A673 (cell line): ENCODE measurements around the gene LRRC41. TPM values are rescaled to one million over a fixed set of nuclear protein-coding genes. Genes with fewer than 3 reads are reported as not detected.
"Not testable (repeated sequence)": the region's sequence is repeated elsewhere in the genome, so short reads cannot be mapped to it uniquely, and the experiment has no call there.

ENCODE experiments used
- BruUV-seq: library from RNA; stranded (reverse); fragments of 400-500 nt; replicated peaks from 2 replicates; lab custom pipeline; 2021; lab: Mats Ljungman, UMichigan
- CTCF ChIA-PET: fragments of 300-600 bp; sonication (Branson Sonifier 250); formaldehyde crosslinking; loops from one replicate; lab custom pipeline; 2022; ENCODE audit warnings: antibody characterized with exemption; lab: Charles Lee
- POLR2A ChIA-PET: fragments of 300-600 bp; sonication (Branson Sonifier 250); formaldehyde crosslinking; loops from one replicate; lab custom pipeline; 2022; ENCODE audit warnings: antibody characterized with exemption; ENCODE audit not compliant: low non-redundant PET; lab: Charles Lee
- DNase-seq: peaks from one replicate; pipeline ENCODE4 v3.0.0-alpha.2; 2015; ENCODE audit warnings: low spot score
- H3K27ac ChIP-seq: fragments of 200-600 bp; sonication (generic); 2 replicates; pipeline ENCODE4 v1.5.1; 2016; ENCODE audit warnings: mixed run types, low read depth, mild to moderate bottlenecking, mixed read lengths, antibody characterized with exemption, low read length; ENCODE audit not compliant: poor library complexity, severe bottlenecking
- H3K27me3 ChIP-seq: fragments of 200-600 bp; sonication (generic); replicated peaks from 2 replicates; pipeline ENCODE4 v1.6.1; 2017; ENCODE audit warnings: mixed run types, low read depth, mild to moderate bottlenecking, mixed read lengths, antibody characterized with exemption, low read length; ENCODE audit not compliant: insufficient read depth, poor library complexity
- H3K36me3 ChIP-seq: fragments of 200-600 bp; sonication (generic); 2 replicates; pipeline ENCODE4 v1.6.1; 2016; ENCODE audit warnings: mixed run types, mild to moderate bottlenecking, mixed read lengths, antibody characterized with exemption, low read length; ENCODE audit not compliant: insufficient read depth, poor library complexity, severe bottlenecking
- H3K4me1 ChIP-seq: fragments of 200-600 bp; sonication (generic); 2 replicates; pipeline ENCODE4 v1.6.1; 2017; ENCODE audit warnings: mixed run types, mild to moderate bottlenecking, mixed read lengths, antibody characterized with exemption, low read length; ENCODE audit not compliant: insufficient read depth, poor library complexity, severe bottlenecking
- H3K4me3 ChIP-seq: fragments of 200-600 bp; sonication (generic); 2 replicates; pipeline ENCODE4 v1.5.1; 2016; ENCODE audit warnings: low read depth, mixed run types, mild to moderate bottlenecking, mixed read lengths, low read length; ENCODE audit not compliant: poor library complexity, severe bottlenecking
- H3K9me3 ChIP-seq: fragments of 200-600 bp; sonication (generic); 2 replicates; pipeline ENCODE4 v1.6.1; 2016; ENCODE audit warnings: mixed run types, low read depth, mild to moderate bottlenecking, mixed read lengths, antibody characterized with exemption, low read length; ENCODE audit not compliant: poor library complexity, severe bottlenecking
- CTCF ChIP-seq: fragments of 300-800, 200-600 bp; sonication (generic); conservative IDR thresholded peaks from 2 replicates; pipeline ENCODE4 v1.5.1; 2017; ENCODE audit warnings: low read depth, mild to moderate bottlenecking, antibody characterized with exemption, low read length, moderate library complexity, mixed read lengths
- EZH2 ChIP-seq: fragments of 200-600 bp; sonication (generic); IDR thresholded peaks from 2 replicates; pipeline ENCODE4 v1.6.1; 2017; ENCODE audit warnings: borderline replicate concordance, low read depth, mild to moderate bottlenecking, mixed read lengths, antibody characterized with exemption, low read length; ENCODE audit not compliant: poor library complexity, severe bottlenecking
- intact Hi-C: fragments of 100-400 bp; cut with micrococcal nuclease; formaldehyde crosslinking; loops from one replicate; pipeline ENCODE4 v1.10.0; 2022; ENCODE audit not compliant: unreplicated experiment
- total RNA-seq: library from RNA; stranded (reverse); gene quantifications from 2 replicates; pipeline ENCODE4 v1.2.3, GENCODE V29; 2021

LRRC41 gene
- total RNA-seq, 1 experiment from 2014 or later, result 79.1 TPM

- peak; percentile 99 for DNase-seq
- TF ChIP-seq EZH2 (no peak), CTCF (no peak)
- ChIA-PET POLR2A (interaction anchor here (0.6 kb wide), 5 partner anchors 24 to 726 kb away, joined by 3 to 12 read pairs (median 6); partner anchors contain the start of gene PRDX1), CTCF (interaction anchor here (0.6 to 2.0 kb wide), 2 partner anchors 24 to 928 kb away, joined by 3 to 8 read pairs; no protein-coding TSS in a partner anchor)
- TSS peak; percentile 44 for BruUV-seq
- Histone ChIP-seq H3K27ac (peak within 1 kb of the TSS; percentile 73), H3K4me1 (peaks cover 7% of the 10 kb centered on the region), H3K27me3 (no peaks in the 10 kb centered on the region), H3K9me3 (no peaks in the 10 kb centered on the region), H3K36me3 (peaks cover 30% of the 10 kb centered on the region), H3K4me3 (peak within 1 kb of the TSS; percentile 57)
- intact Hi-C loops, result loop anchor here (5.0 kb wide), 1 partner anchor 95 kb away; the partner anchor contains the start of gene NSUN4
Observed at GRCh38 chr1:46247436-46248121, 55.8 kb downstream of the LRRC41 start, which contains the start of gene RAD54L. Gene RAD54L (plus strand): TSS chr1:46247763. CDS start chr1:46248406, 643 bp downstream.

- no peaks in the 10 kb centered on the region for H3K9me3 ChIP-seq
- CTCF ChIA-PET, result interaction anchor here (0.6 to 2.0 kb wide), 3 partner anchors 23 to 928 kb away, joined by 3 to 8 read pairs (median 4); no protein-coding TSS in a partner anchor
- peak overlapping the region; percentile 57 for H3K4me3 ChIP-seq
- intact Hi-C loops, result loop anchor here (5.0 kb wide), 1 partner anchor 96 kb away; the partner anchor contains the start of gene NSUN4
- H3K27me3 ChIP-seq, result no peaks in the 10 kb centered on the region
- TF ChIP-seq CTCF (no peak), EZH2 (no peak)
- peaks cover 25% of the 10 kb centered on the region for H3K36me3 ChIP-seq
- DNase-seq, result peak; percentile 68
- H3K27ac ChIP-seq, result peak overlapping the region; percentile 72
- TSS peak; percentile 92 for BruUV-seq
- POLR2A ChIA-PET, result interaction anchor here (0.6 kb wide), 2 partner anchors 36 to 725 kb away, joined by 7 to 12 read pairs; partner anchors contain the start of gene PRDX1
- H3K4me1 ChIP-seq, result peaks cover 7% of the 10 kb centered on the region
Observed at GRCh38 chr1:46246548-46247435, 56.6 kb downstream of the LRRC41 start.

GRCh38 chr1:46246136-46246535, 57.3 kb downstream of the LRRC41 start:
- H3K4me1 ChIP-seq, H3K9me3 ChIP-seq, POLR2A ChIA-PET, H3K27ac ChIP-seq, H3K27me3 ChIP-seq, H3K4me3 ChIP-seq, BruUV-seq, DNase-seq: not testable (repeated sequence)
- H3K36me3 ChIP-seq, result peaks cover 18% of the 10 kb centered on the region
- intact Hi-C loops, result loop anchor here (5.0 kb wide), 1 partner anchor 96 kb away; the partner anchor contains the start of gene NSUN4
- CTCF ChIA-PET, result interaction anchor here (1.0 to 2.0 kb wide), 2 partner anchors 22 to 26 kb away, joined by 4 to 8 read pairs; no protein-coding TSS in a partner anchor
